Fibroblast of the aortic adventitia (primary cell): ENCODE data around the gene FBXL7. TPM values are rescaled to one million over a fixed set of nuclear protein-coding genes. Genes with fewer than 3 reads are reported as not detected.
A peak's percentile ranks its signal among the peaks of the same experiment; 100 is the strongest.

ENCODE experiments used
- DNase-seq: peaks from one replicate; pipeline ENCODE4 v3.0.0-alpha.2; 2010; ENCODE audit warnings: low read depth
- H3K4me3 ChIP-seq: 2 replicates; pipeline ENCODE4 v1.5.1; 2011; ENCODE audit warnings: low read depth, mild to moderate bottlenecking, control low read depth, low read length, moderate library complexity
- total RNA-seq: library from RNA; depleted of rRNA; stranded (reverse); fragments of >200 nt; gene quantifications from 2 replicates; pipeline ENCODE4 v1.2.3, GENCODE V29; 2012; ENCODE audit warnings: low replicate concordance
- TF ChIP-seq, protein P1 (sequence below): IDR thresholded peaks from 2 replicates; pipeline ENCODE4 v1.5.1; 2011; ENCODE audit warnings: mild to moderate bottlenecking, low read length, control low read depth, inconsistent platforms; ENCODE audit not compliant: insufficient read depth

The FBXL7 gene
- total RNA-seq, 1 donor, result 12.4 TPM

DNA sequence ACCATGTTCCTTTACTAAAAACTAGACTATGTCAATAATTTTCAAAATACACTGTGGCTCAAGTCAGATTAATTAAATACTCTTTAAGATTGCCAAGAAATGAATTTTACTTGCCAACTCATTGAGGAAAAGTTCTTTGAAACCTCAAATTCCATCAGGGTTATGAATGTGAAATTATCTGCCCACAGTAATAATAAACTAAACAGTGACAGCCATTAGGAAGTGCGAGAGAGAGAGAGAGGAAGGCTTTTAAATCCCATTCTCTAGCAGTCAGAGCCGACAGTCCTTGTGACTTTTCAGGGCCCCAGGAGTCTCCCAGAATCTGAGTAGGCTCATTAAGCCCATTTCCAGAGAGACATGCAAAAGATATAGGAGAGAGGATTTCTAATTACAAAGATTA lies 443.5 kb downstream of the FBXL7 start:
- peak; percentile 12 for DNase-seq
- TF ChIP-seq, protein P1, sequence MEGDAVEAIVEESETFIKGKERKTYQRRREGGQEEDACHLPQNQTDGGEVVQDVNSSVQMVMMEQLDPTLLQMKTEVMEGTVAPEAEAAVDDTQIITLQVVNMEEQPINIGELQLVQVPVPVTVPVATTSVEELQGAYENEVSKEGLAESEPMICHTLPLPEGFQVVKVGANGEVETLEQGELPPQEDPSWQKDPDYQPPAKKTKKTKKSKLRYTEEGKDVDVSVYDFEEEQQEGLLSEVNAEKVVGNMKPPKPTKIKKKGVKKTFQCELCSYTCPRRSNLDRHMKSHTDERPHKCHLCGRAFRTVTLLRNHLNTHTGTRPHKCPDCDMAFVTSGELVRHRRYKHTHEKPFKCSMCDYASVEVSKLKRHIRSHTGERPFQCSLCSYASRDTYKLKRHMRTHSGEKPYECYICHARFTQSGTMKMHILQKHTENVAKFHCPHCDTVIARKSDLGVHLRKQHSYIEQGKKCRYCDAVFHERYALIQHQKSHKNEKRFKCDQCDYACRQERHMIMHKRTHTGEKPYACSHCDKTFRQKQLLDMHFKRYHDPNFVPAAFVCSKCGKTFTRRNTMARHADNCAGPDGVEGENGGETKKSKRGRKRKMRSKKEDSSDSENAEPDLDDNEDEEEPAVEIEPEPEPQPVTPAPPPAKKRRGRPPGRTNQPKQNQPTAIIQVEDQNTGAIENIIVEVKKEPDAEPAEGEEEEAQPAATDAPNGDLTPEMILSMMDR, result no peak
- no peak overlapping the region for H3K4me3 ChIP-seq

DNA sequence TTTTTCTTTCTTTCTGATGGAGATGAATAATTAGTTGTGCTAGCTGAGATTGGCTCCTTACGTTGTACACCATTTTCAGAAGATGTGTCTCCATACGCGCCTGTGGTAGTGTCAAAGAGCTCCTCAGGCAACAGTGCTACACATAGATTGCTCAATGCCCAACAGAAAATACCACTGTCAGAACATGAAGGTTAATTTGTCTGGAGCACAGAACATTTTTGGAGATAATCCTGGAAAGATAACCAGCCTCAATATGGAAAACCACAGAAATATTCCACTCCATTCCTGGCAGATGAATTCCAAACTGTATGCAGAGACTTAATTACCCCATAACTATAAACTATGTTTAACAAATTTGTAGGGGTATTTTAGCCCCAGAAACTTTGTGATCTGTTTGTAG lies 446.0 kb downstream of the FBXL7 start:
- TF ChIP-seq, protein P1, result no peak
- H3K4me3 ChIP-seq, result no peak overlapping the region
- DNase-seq, result peak; percentile 48

- peak; percentile 24 for DNase-seq
- TF ChIP-seq, protein P1, result no peak
- no peak overlapping the region for H3K4me3 ChIP-seq
Measured at GRCh38 chr5:15948190-15948589, 448.2 kb downstream of the FBXL7 start.

- no peak overlapping the region for H3K4me3 ChIP-seq
- DNase-seq, result no peak
- TF ChIP-seq, protein P1, result no peak
Measured at GRCh38 chr5:15951126-15951525, 451.1 kb downstream of the FBXL7 start.

DNA sequence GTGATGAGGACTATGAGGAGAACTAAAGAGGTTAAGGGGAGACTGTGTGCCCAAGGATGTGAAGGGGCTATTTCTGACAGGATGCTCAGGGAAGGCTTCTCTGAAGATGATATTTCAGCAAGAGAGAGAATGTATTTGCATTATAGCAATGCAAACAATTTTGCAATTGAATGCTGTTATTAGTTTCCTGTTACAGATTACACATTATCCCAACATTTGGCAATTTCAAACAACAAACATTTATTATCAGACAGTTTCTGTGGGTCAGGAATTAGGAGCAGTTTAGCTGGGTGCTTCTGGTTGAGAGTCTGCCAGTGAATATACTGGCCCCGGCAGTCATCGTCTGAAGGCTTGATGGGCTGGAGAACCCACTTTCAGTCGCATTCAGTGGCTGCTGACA lies 451.6 kb downstream of the FBXL7 start:
- TF ChIP-seq, protein P1, result no peak
- no peak for DNase-seq
- H3K4me3 ChIP-seq, result no peak overlapping the region

DNA sequence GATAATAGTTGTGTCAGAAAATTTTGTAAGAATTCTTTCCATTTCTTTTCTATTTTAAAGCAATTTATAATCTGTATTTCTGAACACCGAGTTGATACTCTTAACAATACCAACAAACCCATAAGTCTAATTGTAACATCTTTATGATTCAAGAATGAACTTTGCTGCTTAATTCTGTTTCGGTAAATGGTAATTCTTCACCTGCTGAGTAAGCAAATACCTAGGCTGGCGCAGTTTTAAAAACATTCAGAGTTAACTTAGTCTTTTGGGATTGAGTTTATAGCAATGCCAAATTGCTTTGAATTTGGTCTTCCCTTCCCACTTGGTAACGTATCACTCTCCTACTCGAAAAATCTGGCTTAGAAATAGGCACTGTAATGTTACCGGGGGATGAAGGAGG lies 456.6 kb downstream of the FBXL7 start:
- TF ChIP-seq, protein P1, result no peak
- H3K4me3 ChIP-seq, result no peak overlapping the region
- no peak for DNase-seq

GRCh38 chr5:15957124-15957523 lies 457.1 kb downstream of the FBXL7 start:
- no peak for DNase-seq
- TF ChIP-seq, protein P1, result no peak
- H3K4me3 ChIP-seq, result no peak overlapping the region
